Endothelial cell of umbilical vein (primary cell): ENCODE data around the gene ATP8A2.

Experiments used
- EZH2 ChIP-seq: IDR thresholded peaks from 2 replicates; pipeline ENCODE4 v1.6.1; 2012; ENCODE audit warnings: borderline replicate concordance, low read depth, mild to moderate bottlenecking, moderate library complexity, low read length, inconsistent platforms; ENCODE audit not compliant: severe bottlenecking
- MAX ChIP-seq: IDR thresholded peaks from 2 replicates; pipeline ENCODE4 v1.6.1; 2011; ENCODE audit not compliant: insufficient read depth, insufficient read length
- POLR2A ChIP-seq: IDR thresholded peaks from 2 replicates; pipeline ENCODE4 v1.6.1; 2012; ENCODE audit warnings: low read depth, mild to moderate bottlenecking, control low read depth, low read length
- TF ChIP-seq, protein P1 (sequence below), 2 donors: IDR thresholded peaks; 1 replicate in 1 of 2; 2 replicates in 1 of 2; pipeline ENCODE4 v1.5.1; 2011; ENCODE audit warnings: low read length in 2 of 2, mild to moderate bottlenecking in 2 of 2, moderate library complexity in 2 of 2, control low read depth in 1 of 2, inconsistent platforms in 1 of 2, low read depth in 1 of 2; ENCODE audit not compliant: insufficient read depth in 1 of 2; ENCODE audit errors: extremely low read depth in 1 of 2

DNA sequence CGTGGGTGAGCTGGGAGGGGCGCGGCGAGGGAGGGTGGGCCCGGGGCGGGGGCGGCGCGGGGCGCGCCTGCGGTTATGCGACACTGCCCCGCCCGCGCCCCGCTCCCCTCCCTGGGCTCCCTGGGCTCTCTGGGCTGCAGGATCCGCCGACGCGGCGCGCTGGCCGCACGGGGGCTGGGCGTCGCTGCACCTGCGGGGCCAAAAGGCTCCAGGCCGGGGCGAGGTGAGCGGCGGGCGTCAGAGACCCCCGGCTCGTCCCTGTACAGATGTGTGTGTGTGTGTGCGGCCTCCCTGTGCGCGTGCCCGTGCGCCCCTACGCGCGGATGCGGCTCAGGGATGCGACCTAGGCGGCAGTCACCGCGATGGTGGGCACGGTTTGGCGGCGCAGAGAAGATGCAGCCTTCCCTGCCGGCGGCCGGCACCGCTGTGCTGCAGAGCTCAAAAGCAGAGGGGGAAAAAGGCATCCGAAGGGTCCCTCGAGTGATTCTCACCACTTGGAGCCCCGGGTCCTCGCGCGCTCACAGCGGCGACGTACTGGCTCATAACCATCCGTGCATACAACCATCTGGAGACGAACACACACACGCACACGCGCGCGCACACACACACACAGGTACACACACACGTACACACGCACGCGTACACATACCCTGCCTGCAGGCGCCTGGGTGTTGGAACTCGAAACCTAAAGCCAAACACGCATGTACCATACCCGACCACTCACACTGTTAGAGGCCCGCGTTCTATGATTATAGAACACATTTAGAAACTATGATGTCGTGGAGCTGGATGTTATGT lies 709 bp downstream of the ATP8A2 start:
- TF ChIP-seq, protein P1, sequence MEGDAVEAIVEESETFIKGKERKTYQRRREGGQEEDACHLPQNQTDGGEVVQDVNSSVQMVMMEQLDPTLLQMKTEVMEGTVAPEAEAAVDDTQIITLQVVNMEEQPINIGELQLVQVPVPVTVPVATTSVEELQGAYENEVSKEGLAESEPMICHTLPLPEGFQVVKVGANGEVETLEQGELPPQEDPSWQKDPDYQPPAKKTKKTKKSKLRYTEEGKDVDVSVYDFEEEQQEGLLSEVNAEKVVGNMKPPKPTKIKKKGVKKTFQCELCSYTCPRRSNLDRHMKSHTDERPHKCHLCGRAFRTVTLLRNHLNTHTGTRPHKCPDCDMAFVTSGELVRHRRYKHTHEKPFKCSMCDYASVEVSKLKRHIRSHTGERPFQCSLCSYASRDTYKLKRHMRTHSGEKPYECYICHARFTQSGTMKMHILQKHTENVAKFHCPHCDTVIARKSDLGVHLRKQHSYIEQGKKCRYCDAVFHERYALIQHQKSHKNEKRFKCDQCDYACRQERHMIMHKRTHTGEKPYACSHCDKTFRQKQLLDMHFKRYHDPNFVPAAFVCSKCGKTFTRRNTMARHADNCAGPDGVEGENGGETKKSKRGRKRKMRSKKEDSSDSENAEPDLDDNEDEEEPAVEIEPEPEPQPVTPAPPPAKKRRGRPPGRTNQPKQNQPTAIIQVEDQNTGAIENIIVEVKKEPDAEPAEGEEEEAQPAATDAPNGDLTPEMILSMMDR (IDR thresholded peaks at IDR 0.05; ENCODE audit: extremely low read depth in 1 of 2, insufficient read depth in 1 of 2, low read depth in 1 of 2, low read length in 2 of 2), result no peak
- peak; percentile 96 for TF ChIP-seq EZH2
- TF ChIP-seq MAX, result no peak
- TF ChIP-seq POLR2A, result no peak
